Tibial nerve (tissue), 3 donors: ENCODE data around the gene PTHLH.

Experiments
- POLR2A ChIP-seq, 2 donors: fragments of 450-650 bp; IDR thresholded peaks; one replicate each; pipeline ENCODE4 v1.6.1; 2017; ENCODE audit warnings: antibody characterized with exemption in 2 of 2, mild to moderate bottlenecking in 2 of 2, moderate library complexity in 2 of 2
- TF ChIP-seq, protein P1 (sequence below), 5 experiments: fragments of 200-600 bp in 3 of 5; fragments of 450-650 bp in 2 of 5; sonication (generic) in 3 of 5; IDR thresholded peaks; one replicate each; pipeline ENCODE4 v1.5.1; 2016 to 2019; ENCODE audit warnings: antibody characterized with exemption in 5 of 5, mild to moderate bottlenecking in 3 of 5, moderate library complexity in 2 of 5

DNA sequence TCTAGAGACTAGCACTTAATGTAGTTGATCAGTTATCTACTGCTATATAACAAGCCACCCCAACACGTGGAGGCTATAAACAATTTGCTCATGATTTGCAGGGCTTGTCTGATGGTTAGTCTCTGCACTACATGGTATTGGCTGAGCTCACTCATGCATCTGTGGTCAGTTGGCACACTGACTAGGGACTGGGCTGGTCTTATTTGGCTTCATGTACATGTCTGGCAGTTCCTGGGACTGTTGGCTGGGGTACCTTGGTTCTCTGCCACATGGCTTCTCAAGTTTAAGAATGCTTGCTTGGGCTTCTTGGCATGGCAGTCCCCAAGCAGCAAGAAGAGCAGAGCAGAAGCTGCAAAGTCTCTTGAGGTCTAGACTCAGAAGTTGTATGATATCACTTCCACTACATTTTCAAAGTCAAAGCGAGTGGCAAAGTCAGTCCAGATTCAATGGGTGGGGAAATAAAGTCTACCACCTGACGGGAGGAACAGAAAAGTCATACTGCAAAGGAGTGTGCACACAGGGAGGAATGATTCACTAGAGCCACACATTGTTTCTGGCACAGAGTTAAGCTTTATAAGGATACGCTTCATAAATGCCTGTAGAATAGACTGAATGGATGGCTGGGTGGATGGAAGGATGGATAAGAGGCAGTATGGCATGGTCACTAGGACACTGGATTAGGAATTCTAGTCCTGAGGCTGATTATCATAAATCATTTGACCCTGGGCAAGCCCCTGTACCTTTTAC is 44.8 kb upstream of the PTHLH start:
- TF ChIP-seq, protein P1, sequence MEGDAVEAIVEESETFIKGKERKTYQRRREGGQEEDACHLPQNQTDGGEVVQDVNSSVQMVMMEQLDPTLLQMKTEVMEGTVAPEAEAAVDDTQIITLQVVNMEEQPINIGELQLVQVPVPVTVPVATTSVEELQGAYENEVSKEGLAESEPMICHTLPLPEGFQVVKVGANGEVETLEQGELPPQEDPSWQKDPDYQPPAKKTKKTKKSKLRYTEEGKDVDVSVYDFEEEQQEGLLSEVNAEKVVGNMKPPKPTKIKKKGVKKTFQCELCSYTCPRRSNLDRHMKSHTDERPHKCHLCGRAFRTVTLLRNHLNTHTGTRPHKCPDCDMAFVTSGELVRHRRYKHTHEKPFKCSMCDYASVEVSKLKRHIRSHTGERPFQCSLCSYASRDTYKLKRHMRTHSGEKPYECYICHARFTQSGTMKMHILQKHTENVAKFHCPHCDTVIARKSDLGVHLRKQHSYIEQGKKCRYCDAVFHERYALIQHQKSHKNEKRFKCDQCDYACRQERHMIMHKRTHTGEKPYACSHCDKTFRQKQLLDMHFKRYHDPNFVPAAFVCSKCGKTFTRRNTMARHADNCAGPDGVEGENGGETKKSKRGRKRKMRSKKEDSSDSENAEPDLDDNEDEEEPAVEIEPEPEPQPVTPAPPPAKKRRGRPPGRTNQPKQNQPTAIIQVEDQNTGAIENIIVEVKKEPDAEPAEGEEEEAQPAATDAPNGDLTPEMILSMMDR (IDR thresholded peaks at IDR 0.05) = no peak
- TF ChIP-seq POLR2A (IDR thresholded peaks at IDR 0.05) = no peak
